GM18499 (cell line): Measurements from ENCODE around the gene MSANTD2.
A peak's percentile ranks its signal among the peaks of the same experiment; 100 is the strongest.

Experiments
- ATAC-seq: cut with Tn5 transposase; IDR thresholded peaks from one replicate; pipeline ENCODE4 v1.9.1; 2021; ENCODE audit warnings: moderate number of reproducible peaks; ENCODE audit not compliant: insufficient read depth, unreplicated experiment

Gene MSANTD2

GRCh38 chr11:124800226-124800929 lies at the start of gene MSANTD2:
MSANTD2 (minus strand) TSS chr11:124800406; CDS start chr11:124800380, 26 bp downstream.
- peak; percentile 66 for ATAC-seq

GRCh38 chr11:124846070-124846673 lies 46.0 kb upstream of the MSANTD2 start:
- no peak for ATAC-seq

GRCh38 chr11:124844664-124845079 lies 44.5 kb upstream of the MSANTD2 start:
- ATAC-seq = no peak

GRCh38 chr11:124843616-124843910 lies 43.4 kb upstream of the MSANTD2 start:
- no peak for ATAC-seq

- ATAC-seq = no peak
These were observed 42.1 kb upstream of the MSANTD2 start for GRCh38 chr11:124842305-124842704.

GRCh38 chr11:124841840-124842239 lies 41.6 kb upstream of the MSANTD2 start:
- no peak for ATAC-seq

GRCh38 chr11:124841201-124841600 lies 41.0 kb upstream of the MSANTD2 start:
- ATAC-seq = no peak

- ATAC-seq = no peak
These were observed 40.5 kb upstream of the MSANTD2 start for GRCh38 chr11:124840666-124841065.

GRCh38 chr11:124839972-124840621 lies 39.9 kb upstream of the MSANTD2 start:
- ATAC-seq = no peak

GRCh38 chr11:124839128-124839971 lies 39.1 kb upstream of the MSANTD2 start:
- ATAC-seq = no peak

- no peak for ATAC-seq
These were observed 38.6 kb upstream of the MSANTD2 start for GRCh38 chr11:124838805-124839127.

- peak; percentile 22 for ATAC-seq
These were observed 37.3 kb upstream of the MSANTD2 start for GRCh38 chr11:124837491-124837856.

GRCh38 chr11:124835918-124836317 lies 35.7 kb upstream of the MSANTD2 start:
- ATAC-seq = no peak

- no peak for ATAC-seq
These were observed 34.4 kb upstream of the MSANTD2 start for GRCh38 chr11:124834526-124835180.

- no peak for ATAC-seq
These were observed 32.4 kb upstream of the MSANTD2 start for GRCh38 chr11:124832571-124832970.

GRCh38 chr11:124831897-124832296 lies 31.7 kb upstream of the MSANTD2 start:
- no peak for ATAC-seq

GRCh38 chr11:124830749-124831148 lies 30.5 kb upstream of the MSANTD2 start:
- no peak for ATAC-seq

GRCh38 chr11:124829986-124830385 lies 29.8 kb upstream of the MSANTD2 start:
- no peak for ATAC-seq

- no peak for ATAC-seq
These were observed 25.7 kb upstream of the MSANTD2 start for GRCh38 chr11:124825876-124826275.

- no peak for ATAC-seq
These were observed 23.5 kb upstream of the MSANTD2 start for GRCh38 chr11:124823512-124824376.
